Measurements from ENCODE around the gene FGF1. TPM values are rescaled to one million over a fixed set of nuclear protein-coding genes. Genes with fewer than 3 reads are reported as not detected.
A peak's percentile ranks its signal among the peaks of the same experiment; 100 is the strongest.

The FGF1 gene
- total and polyA plus RNA-seq, 2 donors (not counting 3 experiments of a cell fraction or from before 2014, with no cell fraction given): not detected

DNA sequence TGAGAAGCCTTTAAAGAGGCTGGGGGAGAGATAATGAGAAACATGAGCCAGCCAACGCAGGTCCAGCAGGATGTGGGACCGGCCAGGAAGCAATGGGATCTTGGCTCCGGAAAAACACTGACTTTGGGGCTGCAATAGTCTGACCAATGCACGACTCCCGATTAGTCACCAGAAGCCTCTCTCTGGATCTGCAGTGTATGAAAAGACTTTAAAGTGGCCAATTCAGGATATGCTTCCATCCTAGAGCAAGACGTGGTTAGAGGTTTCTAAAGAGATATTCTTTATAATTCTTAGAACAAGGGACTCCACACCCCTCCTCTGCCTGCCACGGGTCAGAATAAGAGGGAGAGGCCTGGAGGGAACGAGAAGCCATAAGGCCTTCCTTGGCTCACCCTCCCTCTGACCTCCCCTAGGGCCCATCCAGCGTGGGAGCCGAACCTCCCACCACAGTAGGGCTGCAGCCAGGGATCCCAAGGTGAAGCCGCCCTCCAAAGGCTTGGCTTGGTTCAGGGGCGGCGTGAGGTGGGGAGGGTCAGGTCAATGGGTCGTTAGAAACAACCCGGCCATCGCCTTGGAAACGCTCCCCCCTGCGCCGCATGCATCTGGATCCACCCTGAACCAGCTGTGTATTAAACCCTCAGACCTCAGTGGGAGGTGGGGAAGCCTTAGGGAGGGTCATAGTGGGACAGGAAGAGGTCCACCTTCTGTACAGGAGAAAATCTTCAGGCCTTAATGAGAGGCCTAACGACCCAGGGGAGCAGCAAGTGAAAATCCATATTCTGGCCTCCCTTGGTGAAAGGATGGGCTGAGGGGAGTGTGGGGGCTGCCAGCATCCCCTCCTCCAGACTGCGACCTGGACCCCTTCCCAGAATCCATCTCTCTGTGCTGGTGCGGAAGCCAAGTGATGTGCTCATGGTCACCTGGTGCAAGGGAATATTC is 11.1 kb downstream of the FGF1 start:
- Histone ChIP-seq H3K4me2 (ENCODE audit: insufficient read depth, low read length) (peak overlapping the region; percentile 36), H3K9ac (replicated peaks; ENCODE audit: extremely low read depth, insufficient read depth, low read length) (no peak overlapping the region), H4K20me1 (replicated peaks; ENCODE audit: control insufficient read depth, extremely low read depth, insufficient read depth, low read length) (no peaks in the 10 kb centered on the region), H3K4me3 (replicated peaks in 1 of 3; ENCODE audit: insufficient read depth in 1 of 3, low read depth in 1 of 3, low read length in 3 of 3) (no peak overlapping the region), H3K79me2 (ENCODE audit: control insufficient read depth, insufficient read depth, low read length) (no peaks in the 10 kb centered on the region), H3K36me3 (ENCODE audit: control insufficient read depth in 2 of 2, extremely low read depth in 1 of 2, insufficient read depth in 2 of 2, low read length in 2 of 2) (no peaks in the 10 kb centered on the region), H3K27me3 (ENCODE audit: control insufficient read depth in 2 of 2, insufficient read depth in 2 of 2, low read length in 2 of 2) (peaks cover 21 to 28% of the 10 kb centered on the region in 2 experiments), H3K9me1 (replicated peaks; ENCODE audit: control insufficient read depth, extremely low read depth, insufficient read depth, low read length) (no peaks in the 10 kb centered on the region), H3K27ac (ENCODE audit: insufficient read depth, low read depth, low read length) (no peak overlapping the region), H2AFZ (ENCODE audit: low read depth, low read length) (no peak overlapping the region), H3K9me3 (replicated peaks; ENCODE audit: control insufficient read depth, insufficient read depth, low read length) (no peaks in the 10 kb centered on the region), H3K4me1 (ENCODE audit: control insufficient read depth, extremely low read depth, insufficient read depth, low read length) (peaks cover 8% of the 10 kb centered on the region)
- TF ChIP-seq, protein P1, sequence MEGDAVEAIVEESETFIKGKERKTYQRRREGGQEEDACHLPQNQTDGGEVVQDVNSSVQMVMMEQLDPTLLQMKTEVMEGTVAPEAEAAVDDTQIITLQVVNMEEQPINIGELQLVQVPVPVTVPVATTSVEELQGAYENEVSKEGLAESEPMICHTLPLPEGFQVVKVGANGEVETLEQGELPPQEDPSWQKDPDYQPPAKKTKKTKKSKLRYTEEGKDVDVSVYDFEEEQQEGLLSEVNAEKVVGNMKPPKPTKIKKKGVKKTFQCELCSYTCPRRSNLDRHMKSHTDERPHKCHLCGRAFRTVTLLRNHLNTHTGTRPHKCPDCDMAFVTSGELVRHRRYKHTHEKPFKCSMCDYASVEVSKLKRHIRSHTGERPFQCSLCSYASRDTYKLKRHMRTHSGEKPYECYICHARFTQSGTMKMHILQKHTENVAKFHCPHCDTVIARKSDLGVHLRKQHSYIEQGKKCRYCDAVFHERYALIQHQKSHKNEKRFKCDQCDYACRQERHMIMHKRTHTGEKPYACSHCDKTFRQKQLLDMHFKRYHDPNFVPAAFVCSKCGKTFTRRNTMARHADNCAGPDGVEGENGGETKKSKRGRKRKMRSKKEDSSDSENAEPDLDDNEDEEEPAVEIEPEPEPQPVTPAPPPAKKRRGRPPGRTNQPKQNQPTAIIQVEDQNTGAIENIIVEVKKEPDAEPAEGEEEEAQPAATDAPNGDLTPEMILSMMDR (IDR thresholded peaks at IDR 0.05; ENCODE audit: extremely low read depth in 1 of 2, insufficient read depth in 1 of 2, low read depth in 1 of 2, low read length in 2 of 2): no peak
- TF ChIP-seq FOS (IDR thresholded peaks at IDR 0.05; ENCODE audit: borderline replicate concordance, insufficient read depth, low read length) (peak; percentile 84), POLR2A (IDR thresholded peaks at IDR 0.05; ENCODE audit: low read depth, low read length) (no peak), GATA2 (IDR thresholded peaks at IDR 0.05; ENCODE audit: insufficient read depth, insufficient read length, low read depth, low read length) (peak; percentile 20), EZH2 (IDR thresholded peaks at IDR 0.05; ENCODE audit: borderline replicate concordance, low read depth, low read length, severe bottlenecking) (no peak), MYC (IDR thresholded peaks at IDR 0.05; ENCODE audit: low read depth, low read length) (no peak), POLR2AphosphoS5 (IDR thresholded peaks at IDR 0.05; ENCODE audit: insufficient read depth, low read depth, low read length) (peak; percentile 63), JUN (IDR thresholded peaks at IDR 0.05; ENCODE audit: borderline replicate concordance, insufficient read depth, insufficient read length, low read depth) (peak; percentile 46)
- TF ChIP-seq, protein P2, sequence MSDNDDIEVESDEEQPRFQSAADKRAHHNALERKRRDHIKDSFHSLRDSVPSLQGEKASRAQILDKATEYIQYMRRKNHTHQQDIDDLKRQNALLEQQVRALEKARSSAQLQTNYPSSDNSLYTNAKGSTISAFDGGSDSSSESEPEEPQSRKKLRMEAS (IDR thresholded peaks at IDR 0.05; ENCODE audit: insufficient read depth, insufficient read length): no peak
- intact Hi-C loops (cut with micrococcal nuclease): no loop called here
- peak; percentile 99 for FAIRE-seq
- dilution Hi-C loops (cut with MboI; ENCODE audit: extremely low pct_ligation_motif_present, low sequenced_read_pairs): no loop called here
- BruUV-seq (replicated peaks): no TSS peak
- DNase-seq (ENCODE audit: low read depth, low spot score): peak; percentile 59
- ChIA-PET CTCF (interaction anchor here (0.7 to 2.5 kb wide), 4 partner anchors 12 to 38 kb away, joined by 3 to 14 read pairs (median 8); no protein-coding TSS in a partner anchor), POLR2A (no interaction called here)

Measured in endothelial cell of umbilical vein (primary cell).